ENCODE measurements around the gene DYSF. TPM values are rescaled to one million over a fixed set of nuclear protein-coding genes. Genes with fewer than 3 reads are reported as not detected.

The DYSF gene
- total RNA-seq, 4 donors from 2014 or later: 3.7 to 18.7 (median 10.6) TPM

DNA sequence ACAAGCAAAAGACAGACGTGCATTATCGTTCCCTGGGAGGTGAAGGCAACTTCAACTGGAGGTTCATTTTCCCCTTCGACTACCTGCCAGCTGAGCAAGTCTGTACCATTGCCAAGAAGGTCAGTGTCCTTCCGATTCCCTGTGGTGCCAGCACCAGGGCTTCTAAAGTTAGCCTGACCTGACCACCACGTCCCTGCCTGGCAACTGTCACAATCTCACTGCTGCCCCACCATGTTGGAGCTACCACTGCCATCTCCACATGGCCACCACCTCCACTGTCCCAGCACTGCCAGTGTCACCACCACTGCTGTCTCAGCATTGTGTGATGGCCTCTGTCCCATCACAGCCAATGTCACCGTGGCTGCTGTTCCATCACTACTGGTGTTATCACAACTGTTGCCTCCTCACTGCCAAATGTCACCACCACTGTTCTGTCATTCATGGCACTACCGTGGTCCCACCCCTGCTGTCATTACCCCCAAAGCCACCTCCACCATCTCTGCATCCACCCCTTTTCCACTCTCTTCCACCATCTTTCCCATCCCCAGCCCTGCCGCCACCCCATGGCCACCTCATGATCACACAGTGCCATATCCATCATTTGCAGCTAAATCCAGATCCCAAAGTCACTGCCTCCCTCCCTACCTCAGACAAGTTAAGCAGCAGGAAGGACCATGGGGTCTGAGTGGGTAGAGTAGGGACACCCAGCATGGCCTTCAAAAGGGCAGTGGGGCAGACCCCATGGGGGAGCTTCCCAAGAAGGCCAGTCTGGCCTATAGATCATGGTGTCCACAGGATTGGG lies 216.5 kb downstream of the DYSF start:
- Histone ChIP-seq H3K4me3 (no peak overlapping the region), H3K36me3 (no peaks in the 10 kb centered on the region), H3K27ac (no peak overlapping the region), H3K9me3 (no peaks in the 10 kb centered on the region), H3K27me3 (no peaks in the 10 kb centered on the region), H3K4me1 (no peaks in the 10 kb centered on the region)
- 92% methylated on average over 4 to 8 of the region's 8 CpGs for WGBS, 2 donors (ENCODE audit: low coverage in 1 of 2)
- TF ChIP-seq POLR2A (IDR thresholded peaks at IDR 0.05) (no peak), EP300 (IDR thresholded peaks at IDR 0.05; ENCODE audit: low read depth) (no peak), POLR2AphosphoS5 (IDR thresholded peaks at IDR 0.05) (no peak)
- TF ChIP-seq, protein P1, sequence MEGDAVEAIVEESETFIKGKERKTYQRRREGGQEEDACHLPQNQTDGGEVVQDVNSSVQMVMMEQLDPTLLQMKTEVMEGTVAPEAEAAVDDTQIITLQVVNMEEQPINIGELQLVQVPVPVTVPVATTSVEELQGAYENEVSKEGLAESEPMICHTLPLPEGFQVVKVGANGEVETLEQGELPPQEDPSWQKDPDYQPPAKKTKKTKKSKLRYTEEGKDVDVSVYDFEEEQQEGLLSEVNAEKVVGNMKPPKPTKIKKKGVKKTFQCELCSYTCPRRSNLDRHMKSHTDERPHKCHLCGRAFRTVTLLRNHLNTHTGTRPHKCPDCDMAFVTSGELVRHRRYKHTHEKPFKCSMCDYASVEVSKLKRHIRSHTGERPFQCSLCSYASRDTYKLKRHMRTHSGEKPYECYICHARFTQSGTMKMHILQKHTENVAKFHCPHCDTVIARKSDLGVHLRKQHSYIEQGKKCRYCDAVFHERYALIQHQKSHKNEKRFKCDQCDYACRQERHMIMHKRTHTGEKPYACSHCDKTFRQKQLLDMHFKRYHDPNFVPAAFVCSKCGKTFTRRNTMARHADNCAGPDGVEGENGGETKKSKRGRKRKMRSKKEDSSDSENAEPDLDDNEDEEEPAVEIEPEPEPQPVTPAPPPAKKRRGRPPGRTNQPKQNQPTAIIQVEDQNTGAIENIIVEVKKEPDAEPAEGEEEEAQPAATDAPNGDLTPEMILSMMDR (IDR thresholded peaks at IDR 0.05): no peak
- in situ Hi-C loops (cut with MboI; ENCODE audit: low pct_ligation_motif_present in 1 of 4, low pct_unique_long_range_greater_than_20kb in 1 of 4, low sequenced_read_pairs in 3 of 4) (no loop called here), intact Hi-C loops (cut with DNase I; ENCODE audit: low total_unique reads) (no loop called here)
- DNase-seq: no peak

DNA sequence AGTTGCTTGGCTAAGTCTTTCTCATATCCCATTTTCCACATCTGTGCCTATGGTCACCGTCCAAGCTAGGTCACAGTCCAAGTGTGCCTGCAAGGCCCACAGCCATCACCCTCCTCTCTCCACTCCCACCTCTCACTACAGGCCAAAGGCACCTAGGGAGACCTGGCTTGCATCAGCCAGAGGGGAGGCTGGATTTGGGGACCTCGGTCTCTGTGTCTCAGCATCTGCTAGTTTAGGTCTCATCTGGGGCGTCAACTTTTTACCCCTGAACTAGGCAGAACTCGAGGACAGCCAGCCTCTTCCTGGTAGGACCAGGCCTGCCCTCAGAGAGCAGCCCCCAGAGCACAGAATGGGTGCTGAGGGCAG lies 217.1 kb downstream of the DYSF start:
- intact Hi-C loops (cut with DNase I; ENCODE audit: low total_unique reads) (no loop called here), in situ Hi-C loops (cut with MboI; ENCODE audit: low pct_ligation_motif_present in 1 of 4, low pct_unique_long_range_greater_than_20kb in 1 of 4, low sequenced_read_pairs in 3 of 4) (no loop called here)
- no peak for TF ChIP-seq POLR2AphosphoS5 (IDR thresholded peaks at IDR 0.05)
- TF ChIP-seq, protein P1 (IDR thresholded peaks at IDR 0.05): no peak
- TF ChIP-seq POLR2A (IDR thresholded peaks at IDR 0.05): no peak
- no peak for TF ChIP-seq EP300 (IDR thresholded peaks at IDR 0.05; ENCODE audit: low read depth)
- no peak overlapping the region for H3K27ac ChIP-seq
- no peaks in the 10 kb centered on the region for H3K36me3 ChIP-seq
- no peak for DNase-seq
- no peaks in the 10 kb centered on the region for H3K4me1 ChIP-seq
- H3K27me3 ChIP-seq: no peaks in the 10 kb centered on the region
- no peak overlapping the region for H3K4me3 ChIP-seq
- WGBS, 2 donors (ENCODE audit: low coverage in 1 of 2): 82% methylated on average over 4 of the region's 4 CpGs; no CpG with 5 or more reads in 1 of the 2 donors
- no peaks in the 10 kb centered on the region for H3K9me3 ChIP-seq

DNA sequence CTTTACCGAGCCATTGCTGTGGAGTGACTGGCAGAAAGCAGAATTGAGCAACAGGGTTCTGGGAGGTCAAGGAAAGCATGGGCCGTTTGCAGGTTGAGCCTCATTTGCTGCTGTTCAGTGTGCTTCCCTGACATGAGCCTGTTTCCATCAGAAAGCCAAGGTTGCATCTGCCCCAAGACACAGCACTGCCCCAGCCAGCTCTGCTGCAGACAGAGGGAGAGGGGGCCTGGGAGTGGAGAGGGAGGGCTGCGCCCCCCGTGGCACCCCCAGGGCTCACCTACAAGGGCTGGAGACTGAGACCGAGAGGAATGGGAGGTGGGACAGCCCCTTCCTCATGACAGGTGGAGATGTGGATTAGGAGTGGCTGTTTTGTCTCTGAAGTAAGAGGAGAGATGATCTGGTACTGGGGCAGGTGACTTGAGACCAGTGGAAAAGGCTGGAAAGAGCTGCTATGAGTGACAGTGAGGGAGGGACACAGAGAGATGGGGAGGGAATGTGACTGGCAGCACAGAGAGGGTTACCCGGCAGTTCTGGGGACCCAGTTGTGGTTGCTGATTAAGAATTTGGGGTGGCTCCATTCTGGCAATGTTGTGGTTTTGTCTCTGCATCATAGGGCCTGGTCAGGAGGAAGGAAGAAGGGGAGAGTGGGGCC lies 218.0 kb downstream of the DYSF start:
- 50 to 78% methylated on average over 1 to 6 of the region's 6 CpGs for WGBS, 2 donors (ENCODE audit: low coverage in 1 of 2)
- Histone ChIP-seq H3K4me3 (no peak overlapping the region), H3K27me3 (no peaks in the 10 kb centered on the region), H3K36me3 (no peaks in the 10 kb centered on the region), H3K9me3 (no peaks in the 10 kb centered on the region), H3K27ac (no peak overlapping the region), H3K4me1 (no peaks in the 10 kb centered on the region)
- in situ Hi-C loops (cut with MboI; ENCODE audit: low pct_ligation_motif_present in 1 of 4, low pct_unique_long_range_greater_than_20kb in 1 of 4, low sequenced_read_pairs in 3 of 4) (no loop called here), intact Hi-C loops (cut with DNase I; ENCODE audit: low total_unique reads) (no loop called here)
- DNase-seq: no peak
- TF ChIP-seq POLR2A (IDR thresholded peaks at IDR 0.05): no peak
- TF ChIP-seq, protein P1 (IDR thresholded peaks at IDR 0.05): no peak
- TF ChIP-seq EP300 (IDR thresholded peaks at IDR 0.05; ENCODE audit: low read depth): no peak
- no peak for TF ChIP-seq POLR2AphosphoS5 (IDR thresholded peaks at IDR 0.05)

DNA sequence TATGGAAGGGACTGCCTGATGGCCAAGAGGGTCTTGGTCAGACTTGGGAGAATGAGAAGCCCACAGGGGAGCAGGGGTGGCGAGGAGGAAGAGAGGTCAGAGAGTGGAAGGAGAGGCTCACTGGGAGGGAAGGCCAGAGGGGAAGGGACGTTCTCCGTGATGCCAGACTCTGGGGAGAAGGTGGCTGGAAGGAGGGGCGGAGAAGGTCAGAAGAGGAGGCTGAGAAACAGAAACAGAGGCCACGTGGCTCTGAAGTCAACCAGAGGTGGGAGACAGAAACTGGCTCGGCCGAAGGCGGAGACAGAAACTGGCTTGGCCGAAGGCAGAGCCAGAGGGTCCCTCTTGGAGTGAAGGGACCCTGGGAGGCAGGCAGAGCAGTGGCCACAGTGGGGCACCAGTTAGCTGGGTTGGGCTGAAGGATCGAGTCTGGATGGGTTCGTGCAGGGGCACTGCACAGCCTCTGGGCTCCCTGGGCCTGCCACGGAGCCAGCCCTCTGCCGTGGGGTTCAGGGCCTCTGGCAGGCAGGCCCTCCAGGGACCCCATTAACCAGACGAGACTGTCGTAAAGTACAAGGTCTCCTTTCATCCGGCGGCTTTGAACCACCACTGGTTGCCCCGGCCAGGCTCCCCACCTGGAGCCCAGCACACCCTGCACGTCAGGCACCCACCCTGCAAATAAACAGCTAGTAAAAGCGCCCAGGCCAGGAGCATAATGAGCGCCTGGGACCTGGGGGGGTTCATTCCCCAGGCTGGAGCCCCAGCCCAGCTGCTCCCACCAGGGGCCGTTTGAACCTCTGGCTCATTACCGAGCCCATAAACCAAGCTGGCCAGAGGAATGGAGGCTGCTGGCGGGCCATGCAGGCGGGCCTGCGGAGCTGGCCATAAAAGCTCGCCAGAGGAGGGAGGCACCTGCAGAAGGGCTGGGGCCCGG lies 218.8 kb downstream of the DYSF start:
- WGBS, 2 donors (ENCODE audit: low coverage in 1 of 2): 65 to 90% methylated on average over 8 to 21 of the region's 28 CpGs
- Histone ChIP-seq H3K36me3 (no peaks in the 10 kb centered on the region), H3K27me3 (no peaks in the 10 kb centered on the region), H3K9me3 (no peaks in the 10 kb centered on the region), H3K4me3 (no peak overlapping the region), H3K4me1 (no peaks in the 10 kb centered on the region), H3K27ac (no peak overlapping the region)
- intact Hi-C loops (cut with DNase I; ENCODE audit: low total_unique reads): no loop called here
- no peak for TF ChIP-seq POLR2AphosphoS5 (IDR thresholded peaks at IDR 0.05)
- no peak for TF ChIP-seq EP300 (IDR thresholded peaks at IDR 0.05; ENCODE audit: low read depth)
- TF ChIP-seq, protein P1 (IDR thresholded peaks at IDR 0.05): no peak
- TF ChIP-seq POLR2A (IDR thresholded peaks at IDR 0.05): no peak
- peak; percentile 15 for DNase-seq
- in situ Hi-C loops (cut with MboI; ENCODE audit: low pct_ligation_motif_present in 1 of 4, low pct_unique_long_range_greater_than_20kb in 1 of 4, low sequenced_read_pairs in 3 of 4): no loop called here

Measured in transverse colon (tissue), 4 donors.